Mucosa of stomach (tissue), 1 donor: Measurements from ENCODE around the gene TRAK1.

Source experiments
- H3K27me3 ChIP-seq: one replicate; pipeline ENCODE4 v1.7.0; 2013; ENCODE audit warnings: mild to moderate bottlenecking, low read length; ENCODE audit not compliant: control insufficient read depth, insufficient read depth
- H3K36me3 ChIP-seq: one replicate; pipeline ENCODE4 v1.7.0; 2013; ENCODE audit warnings: low read length; ENCODE audit not compliant: control insufficient read depth, insufficient read depth
- H3K4me1 ChIP-seq: one replicate; pipeline ENCODE4 v1.7.0; 2013; ENCODE audit warnings: mild to moderate bottlenecking, low read length; ENCODE audit not compliant: control insufficient read depth, insufficient read depth
- H3K4me3 ChIP-seq: one replicate; pipeline ENCODE4 v1.7.0; 2013; ENCODE audit warnings: low read length
- H3K9ac ChIP-seq: one replicate; pipeline ENCODE4 v1.7.0; 2013; ENCODE audit warnings: mild to moderate bottlenecking, low read length, moderate library complexity
- H3K9me3 ChIP-seq: one replicate; pipeline ENCODE4 v1.7.0; 2013; ENCODE audit warnings: mild to moderate bottlenecking, low read length, moderate library complexity; ENCODE audit not compliant: control insufficient read depth
- donor health status: Pancreatic carcinoma.

TRAK1 gene

DNA sequence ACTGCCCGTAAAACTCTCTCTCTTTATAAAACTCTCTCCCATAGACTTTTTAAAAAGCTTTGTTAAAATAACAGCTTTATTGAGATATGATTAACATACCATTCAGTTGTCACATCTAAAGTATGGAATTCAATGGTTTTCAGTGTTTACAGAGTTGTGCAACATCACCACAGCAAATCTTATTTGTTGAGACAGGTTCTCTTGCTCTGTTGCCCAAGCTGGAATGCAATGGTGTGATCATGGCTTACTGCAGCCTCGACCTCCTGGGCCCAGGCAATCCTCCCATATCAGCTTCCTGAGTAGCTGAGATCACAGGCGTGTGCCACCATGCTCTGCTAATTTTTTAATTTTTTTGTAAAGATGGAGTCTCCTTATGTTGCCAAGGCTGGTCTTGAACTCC lies 35.9 kb upstream of the TRAK1 start:
- peaks cover 32% of the 10 kb centered on the region for H3K4me1 ChIP-seq

DNA sequence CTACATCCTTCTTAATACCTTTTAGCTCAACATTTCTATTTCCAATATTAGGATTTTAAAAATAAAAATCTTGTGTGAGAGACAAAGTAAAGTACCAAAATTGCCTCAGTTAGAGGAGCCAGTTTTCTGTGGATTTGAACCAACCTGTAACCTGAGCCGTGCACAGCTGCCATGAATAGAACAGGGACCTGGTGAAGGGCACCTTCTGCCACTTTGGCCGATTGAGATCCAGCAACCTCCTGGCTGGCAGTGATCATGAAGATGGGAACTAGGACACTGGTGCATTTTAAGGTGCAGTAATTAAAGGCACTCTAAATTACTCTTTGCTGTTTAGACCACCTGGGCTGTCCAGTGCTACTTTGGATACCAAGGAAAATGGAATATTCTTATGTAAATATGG lies 34.3 kb upstream of the TRAK1 start:
- Histone ChIP-seq H3K9me3 (no peaks in the 10 kb centered on the region), H3K4me1 (peaks cover 30% of the 10 kb centered on the region), H3K27me3 (no peaks in the 10 kb centered on the region), H3K9ac (no peak overlapping the region), H3K36me3 (no peaks in the 10 kb centered on the region), H3K4me3 (no peak overlapping the region)

More for the DNA sequence above, 35.9 kb upstream of the TRAK1 start:
- no peaks in the 10 kb centered on the region for H3K36me3 ChIP-seq
- no peak overlapping the region for H3K9ac ChIP-seq
- no peaks in the 10 kb centered on the region for H3K9me3 ChIP-seq
- H3K4me3 ChIP-seq = no peak overlapping the region
- no peaks in the 10 kb centered on the region for H3K27me3 ChIP-seq

DNA sequence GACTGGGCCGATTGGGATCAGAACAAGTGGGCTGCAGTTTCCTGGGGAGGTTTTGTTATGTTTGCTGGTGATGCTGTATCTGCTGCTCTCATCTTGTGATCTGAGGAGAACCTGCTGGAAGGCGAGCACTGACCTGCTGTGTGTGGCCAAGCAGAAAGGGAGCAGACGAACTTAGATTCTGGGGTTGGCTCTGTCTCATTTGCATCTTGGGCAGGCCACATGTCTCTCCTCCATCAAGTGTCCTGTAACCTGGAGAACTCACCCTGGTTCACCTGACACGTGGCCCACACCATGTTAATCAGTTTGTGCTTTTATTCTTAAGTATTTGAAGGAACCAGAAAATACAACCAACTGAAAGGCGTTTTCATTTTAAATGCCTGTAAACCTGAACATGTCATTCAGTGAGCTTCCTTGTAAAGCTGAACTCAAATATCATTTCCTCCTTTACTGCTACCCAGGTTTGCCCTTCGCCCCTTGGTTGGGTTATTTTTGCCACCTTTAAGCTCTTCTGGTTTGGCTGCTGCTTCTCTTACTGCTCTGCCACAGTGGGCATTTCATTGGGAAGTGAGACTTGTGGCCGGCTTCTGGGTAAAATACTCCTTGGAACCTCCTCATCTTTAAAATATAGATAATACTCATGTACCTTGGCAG lies 33.5 kb upstream of the TRAK1 start:
- Histone ChIP-seq H3K9ac (no peak overlapping the region), H3K27me3 (no peaks in the 10 kb centered on the region), H3K4me3 (no peak overlapping the region), H3K36me3 (no peaks in the 10 kb centered on the region), H3K9me3 (no peaks in the 10 kb centered on the region), H3K4me1 (peaks cover 30% of the 10 kb centered on the region)

DNA sequence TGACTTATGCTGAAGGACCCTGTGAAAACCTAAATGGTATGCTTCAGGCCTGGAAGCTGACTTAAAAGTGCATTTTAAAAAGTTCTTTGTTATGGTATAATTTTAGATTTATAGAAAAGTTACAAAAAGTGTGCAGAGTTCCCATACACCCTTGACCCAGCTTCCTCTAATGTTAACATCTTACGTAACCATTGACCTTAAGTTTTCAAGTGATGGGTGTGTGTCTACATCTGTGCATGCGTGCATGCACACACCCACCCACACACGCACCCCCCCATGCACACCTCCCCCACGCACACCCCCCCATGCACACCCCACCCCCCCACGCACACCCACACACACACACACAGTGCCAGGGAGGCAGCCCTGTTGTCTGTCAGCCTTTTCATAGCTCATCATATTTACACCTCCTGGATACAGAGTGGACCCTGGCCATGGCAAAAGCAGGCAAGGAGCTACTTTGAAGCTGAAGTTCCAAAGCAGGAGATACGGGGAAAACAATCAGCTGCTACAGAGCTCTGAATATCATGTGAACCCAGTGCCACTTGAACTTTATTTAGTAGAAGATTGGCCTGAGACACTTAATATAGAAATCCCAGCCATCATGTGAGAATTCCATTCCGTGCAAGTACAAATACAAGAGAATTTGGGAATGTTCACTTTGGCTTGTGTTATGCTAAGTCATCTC lies 30.0 kb upstream of the TRAK1 start:
- peaks cover 25% of the 10 kb centered on the region for H3K4me1 ChIP-seq
- no peaks in the 10 kb centered on the region for H3K36me3 ChIP-seq
- no peak overlapping the region for H3K9ac ChIP-seq
- no peak overlapping the region for H3K4me3 ChIP-seq
- no peaks in the 10 kb centered on the region for H3K27me3 ChIP-seq
- no peaks in the 10 kb centered on the region for H3K9me3 ChIP-seq

DNA sequence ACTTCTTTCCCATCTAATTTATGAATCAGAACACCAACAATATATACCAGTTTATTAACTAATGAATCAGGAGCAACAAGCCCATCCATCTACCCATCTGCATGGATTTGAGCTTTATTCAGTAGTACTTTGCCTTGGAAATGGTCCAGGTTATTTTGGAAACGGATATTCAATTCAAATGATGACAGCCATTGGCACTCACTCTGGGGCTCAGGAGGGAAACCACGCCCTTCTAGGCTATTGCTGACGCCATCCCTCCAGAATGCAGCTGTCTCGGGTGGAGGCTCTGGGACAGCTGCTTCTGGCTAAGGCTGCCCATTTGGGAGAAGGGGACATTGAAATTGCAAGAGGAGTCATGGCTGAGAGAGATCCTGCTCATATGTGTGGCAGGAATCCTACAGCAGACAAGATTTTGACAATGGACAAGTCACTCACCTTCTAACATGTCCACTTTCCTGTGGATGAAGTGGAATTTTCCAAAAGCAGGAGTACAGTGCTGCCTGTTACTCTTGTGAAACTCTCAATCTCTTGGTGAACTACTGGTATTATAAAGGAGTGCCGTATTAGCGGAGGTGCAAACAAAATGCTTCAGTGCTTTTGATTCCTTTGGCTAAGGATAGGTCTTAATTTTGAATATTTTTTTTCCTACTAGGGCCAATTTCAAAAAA lies 29.3 kb upstream of the TRAK1 start:
- H3K9me3 ChIP-seq = no peaks in the 10 kb centered on the region
- no peak overlapping the region for H3K4me3 ChIP-seq
- no peaks in the 10 kb centered on the region for H3K36me3 ChIP-seq
- H3K4me1 ChIP-seq = peaks cover 32% of the 10 kb centered on the region
- H3K27me3 ChIP-seq = no peaks in the 10 kb centered on the region
- no peak overlapping the region for H3K9ac ChIP-seq

DNA sequence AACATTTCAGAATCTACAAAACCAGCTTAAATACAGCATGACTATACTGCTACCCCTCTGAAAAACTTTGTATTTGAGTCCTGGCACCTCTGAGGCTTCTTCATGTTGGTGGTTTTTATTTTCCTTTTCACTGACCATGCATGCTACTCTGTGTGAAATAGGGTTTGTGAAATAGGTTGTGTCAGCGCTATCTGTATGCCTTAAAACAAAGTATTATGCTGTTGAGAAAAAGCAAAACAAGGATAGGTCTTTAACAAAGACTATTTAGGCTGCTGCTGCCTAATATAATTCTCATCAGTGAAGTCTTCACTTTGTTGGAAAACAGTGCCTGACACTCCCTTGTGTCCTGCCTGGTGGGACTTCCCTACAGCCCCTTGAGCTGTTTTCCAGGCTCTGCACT lies 28.7 kb upstream of the TRAK1 start:
- Histone ChIP-seq H3K4me1 (peaks cover 34% of the 10 kb centered on the region), H3K36me3 (no peaks in the 10 kb centered on the region), H3K27me3 (no peaks in the 10 kb centered on the region), H3K4me3 (no peak overlapping the region), H3K9ac (no peak overlapping the region), H3K9me3 (no peaks in the 10 kb centered on the region)

DNA sequence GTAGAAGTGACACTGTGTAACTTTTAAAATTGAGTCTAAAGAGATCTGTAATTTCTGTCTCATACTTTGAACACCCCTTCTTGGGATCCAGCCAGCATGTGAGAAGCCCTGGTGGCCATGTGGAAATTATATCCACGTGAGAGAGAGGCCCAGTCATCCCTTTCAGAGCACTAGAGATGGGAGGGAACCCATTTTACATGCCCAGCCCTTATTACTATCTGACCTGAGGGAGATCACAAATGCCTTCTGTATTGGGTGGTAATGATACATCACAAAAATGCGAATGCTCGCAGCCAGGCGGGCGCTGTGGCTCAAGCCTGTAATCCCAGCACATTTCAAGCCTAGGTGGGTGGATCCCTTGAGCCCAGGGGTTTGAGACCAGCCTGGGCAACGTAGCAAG lies 27.3 kb upstream of the TRAK1 start:
- Histone ChIP-seq H3K9me3 (no peaks in the 10 kb centered on the region), H3K36me3 (no peaks in the 10 kb centered on the region), H3K4me3 (no peak overlapping the region), H3K4me1 (peaks cover 46% of the 10 kb centered on the region), H3K27me3 (no peaks in the 10 kb centered on the region), H3K9ac (no peak overlapping the region)

DNA sequence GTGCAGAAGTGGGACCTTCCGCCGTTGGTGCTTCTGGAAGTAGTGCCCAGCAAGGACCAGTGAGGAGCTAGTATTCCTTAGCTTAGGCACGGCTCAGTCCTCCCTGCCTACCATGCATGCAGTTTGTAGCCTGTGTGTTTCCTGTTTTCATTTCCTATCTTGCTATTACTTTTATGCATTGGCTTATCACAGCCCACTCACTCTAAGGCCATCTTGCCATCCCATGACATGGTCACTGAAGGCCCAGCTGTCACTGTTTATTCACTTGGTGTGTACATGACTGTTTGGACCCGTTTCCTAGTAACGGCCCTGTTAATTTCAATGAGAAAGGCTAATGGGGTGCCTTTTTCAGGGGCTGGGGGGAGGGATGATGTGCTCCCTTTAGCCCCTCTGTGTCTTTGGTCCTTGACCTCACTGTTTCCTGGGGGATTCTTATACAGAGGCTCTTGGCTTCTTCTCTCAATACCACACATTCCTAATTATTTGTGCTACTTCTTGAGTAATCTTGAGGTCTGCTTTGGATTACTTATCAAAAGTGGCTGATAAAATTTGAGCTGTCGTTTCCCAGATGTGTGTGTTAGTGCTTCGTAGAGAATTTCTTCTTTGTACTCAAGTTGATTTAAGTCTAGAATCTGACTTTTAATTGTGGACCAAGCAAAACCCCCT lies 24.5 kb upstream of the TRAK1 start:
- H3K27me3 ChIP-seq = no peaks in the 10 kb centered on the region
- no peaks in the 10 kb centered on the region for H3K36me3 ChIP-seq
- H3K4me3 ChIP-seq = no peak overlapping the region
- H3K9ac ChIP-seq = peak overlapping the region; percentile 14
- H3K9me3 ChIP-seq = no peaks in the 10 kb centered on the region
- peaks cover 60% of the 10 kb centered on the region for H3K4me1 ChIP-seq

DNA sequence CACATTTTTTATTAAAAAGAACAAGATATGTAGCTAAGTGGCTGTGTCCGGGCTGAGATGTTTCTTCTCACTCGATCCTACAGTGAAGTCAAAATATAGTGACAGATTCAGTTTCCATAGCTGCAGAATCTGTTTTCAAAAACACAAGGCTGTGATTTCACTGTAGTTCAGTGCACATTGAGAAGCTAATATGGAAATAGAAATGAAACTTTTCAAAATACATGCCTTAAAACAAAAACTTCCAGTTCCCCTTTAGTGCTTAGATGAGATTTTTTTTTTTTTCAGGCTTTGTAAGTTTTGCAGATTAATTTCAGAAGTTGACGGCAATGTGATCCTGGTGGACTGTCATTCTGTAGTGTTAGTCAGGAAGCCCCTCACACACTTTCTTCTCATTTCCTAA lies 23.8 kb upstream of the TRAK1 start:
- peaks cover 60% of the 10 kb centered on the region for H3K4me1 ChIP-seq
- H3K9ac ChIP-seq = peak overlapping the region; percentile 14
- H3K4me3 ChIP-seq = no peak overlapping the region

DNA sequence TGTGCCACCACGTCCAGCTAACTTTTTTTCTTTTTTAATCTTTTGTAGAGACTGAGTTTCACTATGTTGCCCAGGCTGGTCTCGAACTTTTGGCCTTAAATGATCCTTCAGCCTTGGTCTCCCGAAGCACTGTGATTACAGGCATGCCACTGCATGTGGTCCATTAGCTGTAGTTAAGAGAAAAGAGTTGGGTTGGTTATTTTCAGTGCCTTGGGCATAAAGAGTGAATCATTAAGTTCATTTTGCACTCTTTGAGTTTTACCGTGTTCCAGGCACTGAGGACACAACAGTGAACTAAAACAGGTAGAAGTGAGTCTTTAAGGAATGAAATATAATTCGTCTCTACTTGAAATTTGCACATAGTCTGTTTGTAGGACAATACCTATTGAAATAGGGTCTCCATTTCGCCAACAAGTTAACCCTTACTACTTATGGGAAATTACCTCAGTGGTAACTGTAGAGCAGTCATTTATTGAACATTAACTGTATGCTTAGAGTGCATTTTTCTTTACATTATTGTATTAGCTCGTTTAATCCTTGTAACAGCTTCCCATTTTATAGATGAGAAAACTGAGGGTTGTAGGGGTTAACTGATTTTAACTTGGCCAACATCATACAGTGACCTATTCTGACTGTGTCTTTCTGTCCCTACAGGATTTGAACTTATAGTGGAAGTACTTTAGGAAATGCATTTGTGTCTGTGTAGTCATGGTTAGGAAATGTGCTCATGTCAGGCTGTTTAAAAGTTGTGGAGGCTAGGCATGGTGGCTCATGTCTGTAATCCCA lies 22.7 kb upstream of the TRAK1 start:
- Histone ChIP-seq H3K4me1 (peaks cover 66% of the 10 kb centered on the region), H3K36me3 (no peaks in the 10 kb centered on the region), H3K27me3 (no peaks in the 10 kb centered on the region), H3K9me3 (no peaks in the 10 kb centered on the region), H3K9ac (no peak overlapping the region), H3K4me3 (no peak overlapping the region)

More for the DNA sequence above, 23.8 kb upstream of the TRAK1 start:
- no peaks in the 10 kb centered on the region for H3K9me3 ChIP-seq
- H3K36me3 ChIP-seq = no peaks in the 10 kb centered on the region
- H3K27me3 ChIP-seq = no peaks in the 10 kb centered on the region

DNA sequence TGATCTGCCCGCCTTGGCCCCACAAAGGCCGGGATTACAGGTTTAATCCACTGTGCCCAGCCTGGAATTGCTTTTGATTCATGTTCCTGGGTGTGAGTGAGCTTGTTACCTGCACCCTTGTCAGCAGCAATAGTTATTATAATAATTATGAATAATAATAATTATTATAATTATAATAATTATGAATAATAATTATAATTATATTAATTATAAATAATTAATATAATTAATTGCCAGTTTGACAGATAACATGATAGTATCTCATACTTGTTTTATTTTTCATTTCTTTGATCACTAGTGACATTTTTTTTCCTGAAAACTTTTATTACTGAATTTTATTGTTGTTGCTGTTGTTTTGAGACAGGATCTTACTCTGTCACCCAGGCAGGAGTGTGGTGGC lies 21.1 kb upstream of the TRAK1 start:
- no peaks in the 10 kb centered on the region for H3K9me3 ChIP-seq
- H3K27me3 ChIP-seq = no peaks in the 10 kb centered on the region
- H3K9ac ChIP-seq = no peak overlapping the region
- no peaks in the 10 kb centered on the region for H3K36me3 ChIP-seq
- H3K4me3 ChIP-seq = no peak overlapping the region
- peaks cover 60% of the 10 kb centered on the region for H3K4me1 ChIP-seq
